Endothelial cell of umbilical vein (primary cell): ENCODE results near the gene PLEKHG1. TPM values are rescaled to one million over a fixed set of nuclear protein-coding genes. Genes with fewer than 3 reads are reported as not detected.

Experiments used
- BruUV-seq: library from RNA; stranded (reverse); fragments of 400-500 nt; replicated peaks from 2 replicates; lab custom pipeline; 2021; lab: Mats Ljungman, UMichigan
- CTCF ChIA-PET: fragments of 300-600, 350-600 bp; sonication (Branson Sonifier 250); formaldehyde crosslinking; loops from one replicate; lab custom pipeline; 2021; ENCODE audit warnings: antibody characterized with exemption, inconsistent platforms; lab: Charles Lee
- POLR2A ChIA-PET: fragments of 300-600, 350-600 bp; sonication (Branson Sonifier 250); formaldehyde crosslinking; loops from one replicate; lab custom pipeline; 2021; ENCODE audit warnings: antibody characterized with exemption, inconsistent platforms; lab: Charles Lee
- DNase-seq: peaks from one replicate; pipeline ENCODE4 v3.0.0-alpha.2; 2011; ENCODE audit warnings: low read depth, low spot score
- FAIRE-seq: peaks from 2 replicates; lab custom pipeline; 2011; peaks lifted over from hg19 to GRCh38; lab: Jason Lieb, UNC
- H2AFZ ChIP-seq: 2 replicates; pipeline ENCODE4 v1.6.0; 2012; ENCODE audit warnings: low read depth, low read length, control low read depth, inconsistent platforms
- H3K27ac ChIP-seq: 2 replicates; pipeline ENCODE4 v1.5.1; 2011; ENCODE audit warnings: low read depth, mild to moderate bottlenecking, control low read depth, low read length, moderate library complexity; ENCODE audit not compliant: insufficient read depth
- H3K27me3 ChIP-seq, 2 experiments: 2 replicates each; pipeline versions ENCODE4 v1.6.0 to v1.6.1; 2011; ENCODE audit warnings: low read length in 2 of 2, mixed read lengths in 1 of 2; ENCODE audit not compliant: control insufficient read depth in 2 of 2, insufficient read depth in 2 of 2
- H3K36me3 ChIP-seq, 2 experiments: 2 replicates in 1 of 2; 3 replicates in 1 of 2; pipeline ENCODE4 v1.5.1; 2011; ENCODE audit warnings: low read length in 2 of 2, mild to moderate bottlenecking in 1 of 2, moderate library complexity in 1 of 2; ENCODE audit not compliant: control insufficient read depth in 2 of 2, insufficient read depth in 2 of 2; ENCODE audit errors: extremely low read depth in 1 of 2
- H3K4me1 ChIP-seq: 3 replicates; pipeline ENCODE4 v1.5.1; 2011; ENCODE audit warnings: mild to moderate bottlenecking, low read length; ENCODE audit not compliant: control insufficient read depth, insufficient read depth; ENCODE audit errors: extremely low read depth
- H3K4me2 ChIP-seq: 2 replicates; pipeline ENCODE4 v1.6.1; 2011; ENCODE audit warnings: low read length, control low read depth, mixed read lengths; ENCODE audit not compliant: insufficient read depth
- H3K4me3 ChIP-seq, 3 experiments: fragments of 200-600 bp in 1 of 3; sonication (generic), shearing (Covaris generic) in 1 of 3; replicated peaks in 1 of 3; 2 replicates each; pipeline ENCODE4 v1.5.1; 2011 to 2016; ENCODE audit warnings: control low read depth in 3 of 3, low read length in 3 of 3, mild to moderate bottlenecking in 2 of 3, inconsistent platforms in 1 of 3, low read depth in 1 of 3, moderate library complexity in 1 of 3; ENCODE audit not compliant: insufficient read depth in 1 of 3
- H3K79me2 ChIP-seq: 2 replicates; pipeline ENCODE4 v1.6.0; 2012; ENCODE audit warnings: low read length, inconsistent platforms; ENCODE audit not compliant: control insufficient read depth, insufficient read depth
- H3K9ac ChIP-seq: replicated peaks from 2 replicates; pipeline ENCODE3; 2011; ENCODE audit warnings: low read length, control low read depth; ENCODE audit not compliant: insufficient read depth; ENCODE audit errors: extremely low read depth
- H3K9me1 ChIP-seq: replicated peaks from 3 replicates; pipeline ENCODE4 v1.6.0; 2011; ENCODE audit warnings: mild to moderate bottlenecking, low read length; ENCODE audit not compliant: control insufficient read depth, insufficient read depth; ENCODE audit errors: extremely low read depth
- H3K9me3 ChIP-seq: replicated peaks from 2 replicates; pipeline ENCODE4 v1.5.1; 2012; ENCODE audit warnings: low read length, inconsistent platforms; ENCODE audit not compliant: control insufficient read depth, insufficient read depth
- H4K20me1 ChIP-seq: replicated peaks from 2 replicates; pipeline ENCODE3; 2011; ENCODE audit warnings: mild to moderate bottlenecking, low read length; ENCODE audit not compliant: control insufficient read depth, insufficient read depth; ENCODE audit errors: extremely low read depth
- EZH2 ChIP-seq: IDR thresholded peaks from 2 replicates; pipeline ENCODE4 v1.6.1; 2012; ENCODE audit warnings: borderline replicate concordance, low read depth, mild to moderate bottlenecking, moderate library complexity, low read length, inconsistent platforms; ENCODE audit not compliant: severe bottlenecking
- FOS ChIP-seq: IDR thresholded peaks from 2 replicates; pipeline ENCODE4 v1.6.1; 2011; ENCODE audit warnings: mild to moderate bottlenecking, low read length, moderate library complexity, borderline replicate concordance; ENCODE audit not compliant: insufficient read depth
- GATA2 ChIP-seq: IDR thresholded peaks from 2 replicates; pipeline ENCODE4 v1.7.0; 2011; ENCODE audit warnings: low read depth, mild to moderate bottlenecking, moderate library complexity, mixed read lengths, low read length; ENCODE audit not compliant: insufficient read length, insufficient read depth
- JUN ChIP-seq: IDR thresholded peaks from 2 replicates; pipeline ENCODE4 v1.6.1; 2011; ENCODE audit warnings: borderline replicate concordance, low read depth; ENCODE audit not compliant: insufficient read length, insufficient read depth
- MYC ChIP-seq: IDR thresholded peaks from one replicate; pipeline ENCODE4 v1.6.1; 2011; ENCODE audit warnings: mild to moderate bottlenecking, low read depth, low read length
- POLR2A ChIP-seq: IDR thresholded peaks from 2 replicates; pipeline ENCODE4 v1.6.1; 2012; ENCODE audit warnings: low read depth, mild to moderate bottlenecking, control low read depth, low read length
- POLR2AphosphoS5 ChIP-seq: IDR thresholded peaks from 2 replicates; pipeline ENCODE4 v1.6.1; 2012; ENCODE audit warnings: low read depth, mild to moderate bottlenecking, control low read depth, low read length, moderate library complexity; ENCODE audit not compliant: insufficient read depth
- dilution Hi-C: fragments of 300-500 bp; cut with MboI; formaldehyde crosslinking; loops from one replicate; pipeline ENCODE4 v1.15.0; 2019; ENCODE audit warnings: low sequenced_read_pairs; ENCODE audit not compliant: extremely low pct_ligation_motif_present
- intact Hi-C: fragments of 100-400 bp; cut with micrococcal nuclease; formaldehyde crosslinking; loops from one replicate; pipeline ENCODE4 v1.10.0; 2022
- polyA plus RNA-seq, 4 experiments: library from polyadenylated mRNA; depleted of rRNA in 3 of 4; stranded (reverse) in 3 of 4; unstranded in 1 of 4; fragments of >200 nt; gene quantifications; 2 replicates each; pipeline versions ENCODE4 v1.2.1 to v1.2.3, GENCODE V29; 2011 to 2012; ENCODE audit warnings: missing spikeins in 1 of 4
- total RNA-seq: library from RNA; stranded (reverse); gene quantifications from 2 replicates; pipeline ENCODE4 v1.2.3, GENCODE V29; 2021
- TF ChIP-seq, protein P1 (sequence below), 2 donors: IDR thresholded peaks; 1 replicate in 1 of 2; 2 replicates in 1 of 2; pipeline ENCODE4 v1.5.1; 2011; ENCODE audit warnings: low read length in 2 of 2, mild to moderate bottlenecking in 2 of 2, moderate library complexity in 2 of 2, control low read depth in 1 of 2, inconsistent platforms in 1 of 2, low read depth in 1 of 2; ENCODE audit not compliant: insufficient read depth in 1 of 2; ENCODE audit errors: extremely low read depth in 1 of 2
- TF ChIP-seq, protein P2 (sequence below): IDR thresholded peaks from 2 replicates; pipeline ENCODE4 v1.6.1; 2011; ENCODE audit not compliant: insufficient read depth, insufficient read length

The PLEKHG1 gene
- total and polyA plus RNA-seq, 2 donors (not counting 3 experiments of a cell fraction or from before 2014, with no cell fraction given): 8.8 to 62.5 TPM

DNA sequence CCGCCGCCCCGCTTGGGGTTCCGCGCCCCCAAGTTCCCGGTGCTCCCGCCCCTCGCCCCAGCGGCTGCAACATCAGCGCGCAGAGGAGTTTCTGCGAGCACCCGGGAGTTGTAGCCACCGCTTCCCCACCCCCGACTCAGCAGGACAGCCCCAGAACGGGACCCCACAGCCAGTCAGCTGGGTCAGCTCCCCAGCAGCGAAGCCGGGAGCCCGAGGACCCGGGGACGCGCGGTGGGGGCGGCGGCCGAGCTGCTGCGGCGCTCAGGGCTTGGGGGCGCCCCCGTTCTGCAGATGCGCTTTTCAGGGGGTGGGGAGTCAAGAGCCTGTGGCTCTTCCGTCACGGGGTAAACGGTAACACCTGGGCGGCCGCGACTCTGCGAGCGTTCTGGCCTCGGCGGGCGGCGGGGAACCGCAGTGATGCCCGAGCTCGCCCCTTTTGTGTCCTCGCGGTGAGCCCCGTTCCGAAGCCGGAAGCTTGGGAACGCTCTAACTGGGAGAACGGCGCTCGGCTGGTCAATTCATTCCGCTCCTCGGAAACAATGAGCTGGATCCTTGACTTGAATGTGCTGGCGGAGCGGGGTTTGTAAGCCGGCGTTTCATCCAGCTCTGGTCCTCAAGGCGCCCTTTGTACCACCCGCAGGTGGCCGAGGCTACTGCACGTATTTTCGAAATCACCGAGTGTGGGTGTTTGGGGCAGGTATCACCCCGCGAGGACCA is 774 bp downstream of the PLEKHG1 start:
- intact Hi-C loops (loop anchor here (1.0 to 10.0 kb wide), 6 partner anchors 16 to 215 kb away; no protein-coding TSS in a partner anchor), dilution Hi-C loops (no loop called here)
- peaks cover 3% of the 10 kb centered on the region for H4K20me1 ChIP-seq
- H3K4me1 ChIP-seq: peaks cover 8% of the 10 kb centered on the region
- H3K27ac ChIP-seq: peak overlapping the region; percentile 35
- H3K27me3 ChIP-seq: peaks cover 21 to 31% of the 10 kb centered on the region in 2 experiments
- H3K9me3 ChIP-seq: no peaks in the 10 kb centered on the region
- no peaks in the 10 kb centered on the region for H3K79me2 ChIP-seq
- peak overlapping the region; percentile 78 for H2AFZ ChIP-seq
- ChIA-PET POLR2A (interaction anchor here (0.7 kb wide), 1 partner anchor 13 kb away, joined by 3 read pairs; no protein-coding TSS in a partner anchor), CTCF (interaction anchor here (0.8 to 4.5 kb wide), 24 partner anchors 9 to 529 kb away, joined by 3 to 80 read pairs (median 4); no protein-coding TSS in a partner anchor)
- BruUV-seq: TSS peak; percentile 79
- peak; percentile 76 for DNase-seq
- peak overlapping the region; percentile 89 for H3K4me2 ChIP-seq
- H3K9me1 ChIP-seq: no peaks in the 10 kb centered on the region
- peak; percentile 69 for FAIRE-seq
- H3K36me3 ChIP-seq: no peaks in the 10 kb centered on the region
- H3K4me3 ChIP-seq: peak overlapping the region; percentile 68 to 80 (median 70)
- peak overlapping the region; percentile 54 for H3K9ac ChIP-seq
- TF ChIP-seq EZH2 (peak; percentile 35), POLR2A (no peak)
- TF ChIP-seq, protein P1, sequence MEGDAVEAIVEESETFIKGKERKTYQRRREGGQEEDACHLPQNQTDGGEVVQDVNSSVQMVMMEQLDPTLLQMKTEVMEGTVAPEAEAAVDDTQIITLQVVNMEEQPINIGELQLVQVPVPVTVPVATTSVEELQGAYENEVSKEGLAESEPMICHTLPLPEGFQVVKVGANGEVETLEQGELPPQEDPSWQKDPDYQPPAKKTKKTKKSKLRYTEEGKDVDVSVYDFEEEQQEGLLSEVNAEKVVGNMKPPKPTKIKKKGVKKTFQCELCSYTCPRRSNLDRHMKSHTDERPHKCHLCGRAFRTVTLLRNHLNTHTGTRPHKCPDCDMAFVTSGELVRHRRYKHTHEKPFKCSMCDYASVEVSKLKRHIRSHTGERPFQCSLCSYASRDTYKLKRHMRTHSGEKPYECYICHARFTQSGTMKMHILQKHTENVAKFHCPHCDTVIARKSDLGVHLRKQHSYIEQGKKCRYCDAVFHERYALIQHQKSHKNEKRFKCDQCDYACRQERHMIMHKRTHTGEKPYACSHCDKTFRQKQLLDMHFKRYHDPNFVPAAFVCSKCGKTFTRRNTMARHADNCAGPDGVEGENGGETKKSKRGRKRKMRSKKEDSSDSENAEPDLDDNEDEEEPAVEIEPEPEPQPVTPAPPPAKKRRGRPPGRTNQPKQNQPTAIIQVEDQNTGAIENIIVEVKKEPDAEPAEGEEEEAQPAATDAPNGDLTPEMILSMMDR (IDR thresholded peaks at IDR 0.05; ENCODE audit: extremely low read depth in 1 of 2, insufficient read depth in 1 of 2, low read depth in 1 of 2, low read length in 2 of 2): peak; percentile 43 to 61

DNA sequence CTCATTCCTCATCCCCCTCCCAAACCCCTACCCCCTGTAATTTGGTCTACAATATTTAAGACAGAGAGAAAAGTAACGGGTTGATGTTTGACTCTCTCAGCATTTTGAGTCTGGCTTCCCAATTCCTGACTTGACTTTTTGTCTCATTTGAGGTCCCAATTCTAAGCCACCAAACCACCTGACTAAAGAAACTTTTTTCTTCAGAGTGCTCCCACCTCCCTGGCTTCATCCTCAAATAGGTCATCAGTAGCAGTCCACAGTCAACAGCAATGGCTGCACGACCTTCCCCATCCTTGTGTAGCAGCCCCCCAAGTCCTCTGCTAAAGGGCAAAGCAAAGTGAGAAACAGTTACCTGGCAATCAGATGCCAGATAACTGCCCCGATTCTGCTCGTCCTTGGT is 1.8 kb downstream of the PLEKHG1 start:
- TF ChIP-seq, protein P2, sequence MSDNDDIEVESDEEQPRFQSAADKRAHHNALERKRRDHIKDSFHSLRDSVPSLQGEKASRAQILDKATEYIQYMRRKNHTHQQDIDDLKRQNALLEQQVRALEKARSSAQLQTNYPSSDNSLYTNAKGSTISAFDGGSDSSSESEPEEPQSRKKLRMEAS: no peak
- TF ChIP-seq POLR2AphosphoS5 (no peak), JUN (no peak), POLR2A (no peak), FOS (no peak), EZH2 (no peak), MYC (no peak), GATA2 (no peak)
- TF ChIP-seq, protein P1 (IDR thresholded peaks at IDR 0.05; ENCODE audit: extremely low read depth in 1 of 2, insufficient read depth in 1 of 2, low read depth in 1 of 2, low read length in 2 of 2): no peak
- Histone ChIP-seq H4K20me1 (peaks cover 3% of the 10 kb centered on the region), H3K27me3 (peaks cover 20 to 28% of the 10 kb centered on the region in 2 experiments), H3K36me3 (no peaks in the 10 kb centered on the region), H3K4me3 (no peak overlapping the region), H3K9me3 (no peaks in the 10 kb centered on the region), H2AFZ (no peak overlapping the region), H3K4me2 (peak overlapping the region; percentile 89), H3K79me2 (no peaks in the 10 kb centered on the region), H3K9me1 (no peaks in the 10 kb centered on the region), H3K27ac (no peak overlapping the region), H3K9ac (no peak overlapping the region), H3K4me1 (peaks cover 8% of the 10 kb centered on the region)
- intact Hi-C loops: loop anchor here (2.0 to 10.0 kb wide), 3 partner anchors 15 to 201 kb away; no protein-coding TSS in a partner anchor
- POLR2A ChIA-PET: no interaction called here
- dilution Hi-C loops: no loop called here
- DNase-seq: no peak
- CTCF ChIA-PET: interaction anchor here (3.0 to 4.5 kb wide), 2 partner anchors 183 to 214 kb away, joined by 21 to 80 read pairs; no protein-coding TSS in a partner anchor
- no TSS peak for BruUV-seq
- FAIRE-seq: no peak
